HG03460 (cell line): ENCODE results near the gene KAZN.
"Not testable (repeated sequence)": the region's sequence is repeated elsewhere in the genome, so short reads cannot be mapped to it uniquely, and the experiment has no call there.

ENCODE experiments used
- ATAC-seq: cut with Tn5 transposase; IDR thresholded peaks from one replicate; pipeline ENCODE4 v1.9.1; 2021; ENCODE audit not compliant: unreplicated experiment

KAZN gene

GRCh38 chr1:14598498-14599182, at the start of gene KAZN:
Gene KAZN (plus strand): TSS chr1:14598685.
- no peak for ATAC-seq

DNA sequence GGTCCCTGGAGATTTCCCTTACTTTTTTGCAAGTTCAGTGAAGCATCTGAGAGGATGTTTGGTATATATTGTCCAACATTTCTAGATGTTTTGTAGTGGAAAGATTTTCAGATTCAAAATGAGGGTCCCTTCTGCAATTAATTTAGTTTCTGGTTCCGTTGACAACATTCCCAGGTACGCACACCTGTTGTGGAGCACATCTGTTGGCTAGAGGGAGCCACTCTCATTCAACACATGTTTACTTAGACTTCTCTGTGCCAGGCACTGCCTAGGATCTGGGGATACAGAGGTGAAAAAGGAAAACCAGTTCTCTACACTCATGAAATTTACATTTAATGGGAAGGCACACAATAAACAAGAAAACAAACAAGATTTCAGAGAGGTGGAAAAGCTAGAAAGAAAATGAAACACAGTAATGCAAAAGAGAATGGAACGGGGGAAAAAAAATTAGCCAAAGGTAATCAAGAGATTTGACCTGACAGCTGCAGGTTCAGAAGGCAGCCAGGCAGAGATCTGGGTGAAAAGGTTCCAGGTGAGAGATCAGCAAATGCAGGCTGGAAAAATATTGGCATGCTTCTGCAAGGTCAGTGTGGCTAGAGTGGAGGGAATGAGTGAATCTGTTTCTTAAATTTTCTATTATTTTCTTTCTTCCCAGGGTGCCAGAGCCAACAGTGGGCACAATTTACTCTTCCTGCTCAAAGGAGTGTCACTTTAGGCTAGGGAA, 48.4 kb upstream of the KAZN start:
- ATAC-seq = no peak

DNA sequence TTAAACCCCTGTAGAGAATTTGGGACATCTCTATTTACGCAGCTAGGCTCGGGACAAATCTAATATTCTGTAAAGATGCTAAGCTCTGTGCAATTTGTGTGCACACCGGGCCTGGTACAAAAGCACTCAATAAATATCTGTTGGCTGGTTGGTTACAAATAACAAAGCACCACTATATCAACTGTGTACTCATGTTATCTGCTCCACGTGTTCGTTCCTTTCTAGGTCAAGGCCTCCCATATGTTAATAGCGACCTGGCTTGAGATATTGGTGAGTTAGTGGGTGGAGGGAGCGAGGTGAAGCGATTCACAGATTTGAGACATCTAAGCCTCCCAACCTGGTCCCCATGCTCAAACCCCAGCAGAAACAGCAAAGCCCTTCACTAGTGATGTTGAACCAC, 47.1 kb upstream of the KAZN start:
- ATAC-seq = no peak

DNA sequence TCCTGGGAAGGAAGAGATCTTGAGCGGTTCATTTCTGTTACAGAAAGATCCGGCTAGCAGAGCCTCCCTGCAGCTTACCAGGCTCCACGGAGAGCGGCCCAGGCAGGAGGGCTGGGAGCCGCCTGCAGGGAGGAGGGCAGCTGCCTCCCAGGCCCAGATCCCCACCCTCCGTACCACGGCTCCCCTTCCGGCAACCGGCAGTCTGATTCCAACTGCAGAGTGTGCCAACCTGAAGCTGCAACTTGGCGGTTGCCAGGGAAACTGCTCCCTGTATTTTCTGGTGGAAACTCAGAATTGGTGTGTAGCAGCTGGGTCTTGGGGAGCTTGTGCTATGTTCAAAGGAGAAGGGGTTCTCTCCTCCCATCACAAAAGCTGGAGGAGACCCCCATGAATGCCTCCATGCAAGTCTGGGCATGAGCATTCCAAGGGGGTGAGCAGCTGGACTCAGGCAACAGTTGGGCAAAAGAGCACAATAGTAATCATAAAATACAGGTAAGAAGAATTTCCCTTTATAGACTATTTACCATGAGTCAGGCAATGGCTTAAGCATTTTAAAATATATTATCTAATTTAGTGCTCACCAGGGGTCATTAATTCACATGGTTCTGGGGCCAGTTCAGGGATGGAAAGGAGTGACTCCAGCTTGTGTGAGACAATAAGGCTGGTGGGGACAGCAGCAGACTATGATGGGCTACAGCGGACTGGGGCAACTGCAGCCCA, 46.1 kb upstream of the KAZN start:
- no peak for ATAC-seq

DNA sequence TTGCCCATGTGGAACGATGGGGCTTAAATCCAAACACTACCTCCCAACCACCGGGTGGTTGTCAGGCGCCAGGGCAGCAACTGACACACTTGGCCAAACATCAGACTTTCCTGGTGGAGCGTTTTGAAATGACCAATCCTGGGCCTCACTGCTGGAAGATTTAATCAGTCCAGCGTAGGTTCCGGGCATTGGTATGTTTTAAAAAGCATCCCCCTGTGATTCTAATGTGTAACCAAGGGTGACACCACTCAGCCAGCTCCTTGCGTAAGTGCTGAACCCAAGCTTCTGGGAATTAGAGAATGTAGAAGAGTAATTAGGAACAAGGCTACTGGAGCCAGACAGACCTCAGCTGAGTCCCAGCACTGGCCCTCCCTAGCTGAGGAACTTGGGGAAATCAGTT, 44.8 kb upstream of the KAZN start:
- no peak for ATAC-seq

DNA sequence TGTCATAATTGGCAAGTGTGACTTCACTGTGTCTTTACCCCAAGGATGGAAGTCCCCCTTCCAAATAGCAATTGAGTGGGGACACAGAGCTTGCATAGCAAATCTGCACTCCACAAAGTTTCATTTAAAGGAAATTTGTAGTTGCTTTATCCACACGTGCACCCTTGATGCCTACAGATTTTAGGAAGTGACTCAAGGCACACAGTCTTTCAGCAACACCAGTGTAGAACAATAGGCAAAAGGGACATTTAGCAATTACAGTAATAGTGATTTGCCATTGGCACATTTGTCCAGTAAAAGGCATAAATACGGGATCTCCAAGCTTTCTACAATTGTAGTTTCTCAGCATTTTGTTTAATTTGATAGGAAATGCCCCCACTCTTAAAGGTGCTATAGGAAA, 43.4 kb upstream of the KAZN start:
- no peak for ATAC-seq

DNA sequence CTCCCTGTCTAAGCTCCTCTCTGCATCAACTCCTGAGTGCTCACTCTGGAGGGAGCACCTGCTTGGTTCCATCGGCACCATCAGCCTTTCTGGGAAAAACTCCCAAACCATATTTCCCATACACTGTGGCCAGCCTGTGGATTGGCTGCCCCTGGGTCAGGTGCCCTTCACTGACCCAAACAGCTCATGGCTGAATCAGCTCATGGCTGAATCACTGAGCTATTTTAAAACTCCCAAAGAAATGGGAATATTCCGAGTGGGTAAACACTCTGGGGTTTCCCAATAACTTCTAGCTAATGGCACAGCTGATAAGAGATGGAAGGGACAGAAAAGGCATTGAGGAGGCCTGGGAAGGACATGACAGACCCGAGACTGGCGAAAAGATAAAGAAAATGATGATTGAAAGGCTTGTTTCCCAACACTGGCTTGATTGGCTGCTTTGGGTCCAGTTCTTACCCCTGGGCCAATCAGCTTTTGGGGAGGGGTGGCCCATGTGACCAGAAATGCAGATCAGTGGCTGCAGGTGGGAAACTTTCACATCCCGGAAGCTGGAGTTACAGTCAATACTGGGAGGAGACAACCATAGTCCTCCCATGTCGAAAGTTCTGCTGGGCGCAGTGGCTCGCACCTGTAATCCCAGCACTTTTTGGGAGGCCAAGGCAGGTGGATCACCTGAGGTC, 37.3 kb upstream of the KAZN start:
- ATAC-seq = no peak

- no peak for ATAC-seq
These were observed 33.4 kb upstream of the KAZN start for GRCh38 chr1:14565090-14565489.

- no peak for ATAC-seq
These were observed 31.4 kb upstream of the KAZN start for GRCh38 chr1:14567056-14567455.

GRCh38 chr1:14567903-14568302, 30.6 kb upstream of the KAZN start:
- ATAC-seq = no peak

- no peak for ATAC-seq
These were observed 29.6 kb upstream of the KAZN start for GRCh38 chr1:14568716-14569355.

GRCh38 chr1:14570514-14570913, 28.0 kb upstream of the KAZN start:
- no peak for ATAC-seq

GRCh38 chr1:14571810-14572767, 26.4 kb upstream of the KAZN start:
- ATAC-seq = no peak

- no peak for ATAC-seq
These were observed 25.6 kb upstream of the KAZN start for GRCh38 chr1:14572861-14573260.

GRCh38 chr1:14576155-14576554, 22.3 kb upstream of the KAZN start:
- ATAC-seq = no peak

- no peak for ATAC-seq
These were observed 21.2 kb upstream of the KAZN start for GRCh38 chr1:14577261-14577660.

GRCh38 chr1:14578156-14578555, 20.3 kb upstream of the KAZN start:
- no peak for ATAC-seq

- ATAC-seq = not testable (repeated sequence)
These were observed 18.2 kb upstream of the KAZN start for GRCh38 chr1:14580295-14580694.

DNA sequence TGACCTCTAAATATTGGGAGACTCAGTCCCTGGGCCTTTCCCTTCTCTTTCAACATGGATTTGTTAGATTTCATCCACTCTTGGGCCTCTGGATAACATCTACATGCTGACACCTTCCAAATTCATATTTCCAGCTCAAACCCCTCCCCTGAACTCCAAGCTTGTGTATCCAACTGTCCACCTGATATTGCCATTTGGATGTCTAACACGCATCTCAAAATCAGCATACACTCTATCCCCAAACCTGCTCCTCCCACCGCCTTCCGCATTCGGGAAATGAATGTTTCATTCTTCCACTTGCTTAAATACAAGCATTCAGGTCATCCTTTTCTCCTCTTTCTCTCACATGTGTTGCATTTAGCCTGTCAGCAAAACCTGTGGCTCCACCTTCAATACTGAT, 17.5 kb upstream of the KAZN start:
- no peak for ATAC-seq

- no peak for ATAC-seq
These were observed 14.7 kb upstream of the KAZN start for GRCh38 chr1:14583788-14584187.
